Measurements from ENCODE around the gene CAMKMT. TPM values are rescaled to one million over a fixed set of nuclear protein-coding genes. Genes with fewer than 3 reads are reported as not detected.

Gene CAMKMT
- total RNA-seq, 4 donors from 2014 or later: 4.5 to 57.9 (median 15.4) TPM

DNA sequence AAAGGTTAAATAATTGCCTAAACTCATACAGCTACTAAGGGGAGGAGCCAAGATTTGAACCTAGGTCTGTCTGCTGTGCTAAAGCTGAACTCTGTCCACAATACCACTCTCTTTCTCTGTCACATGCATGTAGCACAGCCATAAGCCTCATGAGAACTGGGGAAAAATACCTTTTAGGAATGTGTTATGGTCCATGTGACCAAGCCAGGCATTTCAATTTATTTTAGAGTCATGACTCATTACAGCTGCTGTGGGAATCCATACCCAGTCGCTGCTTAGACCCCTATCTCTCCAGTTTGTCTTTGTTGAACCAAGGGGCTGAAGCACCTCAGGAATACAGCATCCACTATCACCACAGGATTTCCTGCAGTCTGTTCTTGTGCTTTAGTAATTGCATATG is 379.8 kb downstream of the CAMKMT start:
- in situ Hi-C loops (cut with MboI; ENCODE audit: low pct_ligation_motif_present in 1 of 4, low pct_unique_long_range_greater_than_20kb in 1 of 4, low sequenced_read_pairs in 3 of 4): no loop called here
- intact Hi-C loops (cut with DNase I; ENCODE audit: low total_unique reads): no loop called here
- no peaks in the 10 kb centered on the region for H3K36me3 ChIP-seq
- no peaks in the 10 kb centered on the region for H3K27me3 ChIP-seq
- no peak overlapping the region for H3K27ac ChIP-seq
- H3K9me3 ChIP-seq: peaks cover 5 to 7% of the 10 kb centered on the region in 2 donors
- WGBS, 2 donors (ENCODE audit: low coverage in 1 of 2): 92% methylated on average over 1 of the region's 1 CpG; no CpG with 5 or more reads in 1 of the 2 donors
- no peak overlapping the region for H3K4me3 ChIP-seq
- no peak for DNase-seq
- H3K4me1 ChIP-seq: no peaks in the 10 kb centered on the region
- no peak for TF ChIP-seq POLR2AphosphoS5 (IDR thresholded peaks at IDR 0.05)
- no peak for TF ChIP-seq POLR2A (IDR thresholded peaks at IDR 0.05)
- no peak for TF ChIP-seq EP300 (IDR thresholded peaks at IDR 0.05; ENCODE audit: low read depth)
- TF ChIP-seq, protein P1, sequence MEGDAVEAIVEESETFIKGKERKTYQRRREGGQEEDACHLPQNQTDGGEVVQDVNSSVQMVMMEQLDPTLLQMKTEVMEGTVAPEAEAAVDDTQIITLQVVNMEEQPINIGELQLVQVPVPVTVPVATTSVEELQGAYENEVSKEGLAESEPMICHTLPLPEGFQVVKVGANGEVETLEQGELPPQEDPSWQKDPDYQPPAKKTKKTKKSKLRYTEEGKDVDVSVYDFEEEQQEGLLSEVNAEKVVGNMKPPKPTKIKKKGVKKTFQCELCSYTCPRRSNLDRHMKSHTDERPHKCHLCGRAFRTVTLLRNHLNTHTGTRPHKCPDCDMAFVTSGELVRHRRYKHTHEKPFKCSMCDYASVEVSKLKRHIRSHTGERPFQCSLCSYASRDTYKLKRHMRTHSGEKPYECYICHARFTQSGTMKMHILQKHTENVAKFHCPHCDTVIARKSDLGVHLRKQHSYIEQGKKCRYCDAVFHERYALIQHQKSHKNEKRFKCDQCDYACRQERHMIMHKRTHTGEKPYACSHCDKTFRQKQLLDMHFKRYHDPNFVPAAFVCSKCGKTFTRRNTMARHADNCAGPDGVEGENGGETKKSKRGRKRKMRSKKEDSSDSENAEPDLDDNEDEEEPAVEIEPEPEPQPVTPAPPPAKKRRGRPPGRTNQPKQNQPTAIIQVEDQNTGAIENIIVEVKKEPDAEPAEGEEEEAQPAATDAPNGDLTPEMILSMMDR (IDR thresholded peaks at IDR 0.05): no peak

- no peaks in the 10 kb centered on the region for H3K27me3 ChIP-seq
- intact Hi-C loops (cut with DNase I; ENCODE audit: low total_unique reads) (no loop called here), in situ Hi-C loops (cut with MboI; ENCODE audit: low pct_ligation_motif_present in 1 of 4, low pct_unique_long_range_greater_than_20kb in 1 of 4, low sequenced_read_pairs in 3 of 4) (no loop called here)
- H3K9me3 ChIP-seq: peaks cover 0 to 1% of the 10 kb centered on the region in 2 donors
- WGBS, 2 donors (ENCODE audit: low coverage in 1 of 2): 92 to 94% methylated on average over 3 of the region's 3 CpGs
- H3K36me3 ChIP-seq: no peaks in the 10 kb centered on the region
- TF ChIP-seq POLR2A (IDR thresholded peaks at IDR 0.05): no peak
- TF ChIP-seq POLR2AphosphoS5 (IDR thresholded peaks at IDR 0.05): no peak
- TF ChIP-seq, protein P1 (IDR thresholded peaks at IDR 0.05): no peak
- TF ChIP-seq EP300 (IDR thresholded peaks at IDR 0.05; ENCODE audit: low read depth): no peak
- H3K4me3 ChIP-seq: no peak overlapping the region
- H3K4me1 ChIP-seq: no peaks in the 10 kb centered on the region
- H3K27ac ChIP-seq: no peak overlapping the region
- no peak for DNase-seq
Observed at GRCh38 chr2:44742057-44742456, 380.3 kb downstream of the CAMKMT start.

DNA sequence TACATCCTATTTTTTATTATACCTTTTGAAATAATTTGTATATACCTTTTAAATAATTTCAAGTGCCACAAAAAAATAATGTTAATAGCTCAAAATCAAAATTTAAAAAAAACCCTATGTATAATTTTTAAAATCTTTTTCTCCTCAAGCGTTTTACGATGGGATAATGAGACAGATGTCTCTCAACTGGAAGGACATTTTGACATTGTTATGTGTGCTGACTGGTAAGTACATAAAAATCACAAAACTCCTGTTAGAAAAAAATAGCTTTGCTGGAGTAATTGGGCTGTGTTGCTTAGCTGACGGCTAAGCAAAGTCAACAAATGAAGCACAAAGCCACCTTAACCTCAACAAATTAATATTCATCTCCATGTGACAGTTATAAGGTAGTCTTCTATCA is 381.7 kb downstream of the CAMKMT start:
- no peaks in the 10 kb centered on the region for H3K27me3 ChIP-seq
- no peaks in the 10 kb centered on the region for H3K36me3 ChIP-seq
- no peak overlapping the region for H3K4me3 ChIP-seq
- in situ Hi-C loops (cut with MboI; ENCODE audit: low pct_ligation_motif_present in 1 of 4, low pct_unique_long_range_greater_than_20kb in 1 of 4, low sequenced_read_pairs in 3 of 4) (no loop called here), intact Hi-C loops (cut with DNase I; ENCODE audit: low total_unique reads) (no loop called here)
- 94 to 95% methylated on average over 3 of the region's 3 CpGs for WGBS, 2 donors (ENCODE audit: low coverage in 1 of 2)
- no peak for TF ChIP-seq POLR2A (IDR thresholded peaks at IDR 0.05)
- TF ChIP-seq, protein P1 (IDR thresholded peaks at IDR 0.05): no peak
- TF ChIP-seq EP300 (IDR thresholded peaks at IDR 0.05; ENCODE audit: low read depth): no peak
- TF ChIP-seq POLR2AphosphoS5 (IDR thresholded peaks at IDR 0.05): no peak
- no peaks in the 10 kb centered on the region for H3K9me3 ChIP-seq
- no peak overlapping the region for H3K27ac ChIP-seq
- DNase-seq: no peak
- no peaks in the 10 kb centered on the region for H3K4me1 ChIP-seq

DNA sequence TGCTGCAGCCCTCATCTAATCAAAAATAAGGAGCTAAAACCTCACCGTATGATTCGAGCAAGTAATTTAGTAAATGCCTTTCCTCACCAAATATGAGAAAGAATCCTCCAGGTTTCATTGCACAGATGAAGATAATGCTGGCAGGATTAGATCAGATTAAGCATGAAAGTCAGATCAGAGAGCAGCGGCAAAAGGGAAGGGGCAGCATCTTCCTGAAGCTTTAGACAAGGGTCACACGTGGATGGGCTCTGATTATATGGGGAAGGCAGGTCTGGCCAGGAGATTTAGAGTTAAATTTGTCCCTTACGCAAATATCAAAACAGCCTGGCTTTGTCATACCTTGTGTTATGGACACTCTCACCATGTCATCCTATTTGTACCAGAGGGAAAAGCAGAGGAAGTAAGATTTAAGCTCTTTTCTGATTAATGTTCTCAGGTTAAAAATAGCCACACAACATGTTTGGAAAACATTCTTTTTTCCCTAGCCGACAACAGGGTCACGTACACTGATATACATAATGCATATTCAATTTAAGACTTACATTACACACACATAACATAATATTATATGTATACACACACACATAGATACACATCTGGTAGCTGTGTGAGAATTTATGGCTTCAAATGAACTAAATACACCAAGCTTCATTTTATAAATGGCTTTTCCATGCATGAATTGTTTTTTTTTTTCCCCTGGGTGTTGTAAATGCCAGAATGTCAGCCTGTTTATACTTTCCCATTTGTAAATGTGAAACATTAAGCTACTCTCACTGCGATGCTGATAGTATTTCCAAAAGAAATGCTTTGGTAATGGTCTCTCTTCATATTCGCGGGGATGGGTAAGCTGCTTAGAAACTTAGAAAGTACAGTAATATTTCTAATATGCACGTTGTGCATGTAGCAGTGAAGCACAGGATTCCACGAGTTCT is 383.5 kb downstream of the CAMKMT start:
- Histone ChIP-seq H3K27me3 (no peaks in the 10 kb centered on the region), H3K4me3 (no peak overlapping the region), H3K9me3 (no peaks in the 10 kb centered on the region), H3K36me3 (no peaks in the 10 kb centered on the region), H3K4me1 (no peaks in the 10 kb centered on the region), H3K27ac (no peak overlapping the region)
- in situ Hi-C loops (cut with MboI; ENCODE audit: low pct_ligation_motif_present in 1 of 4, low pct_unique_long_range_greater_than_20kb in 1 of 4, low sequenced_read_pairs in 3 of 4) (no loop called here), intact Hi-C loops (cut with DNase I; ENCODE audit: low total_unique reads) (no loop called here)
- no peak for TF ChIP-seq POLR2A (IDR thresholded peaks at IDR 0.05)
- TF ChIP-seq, protein P1 (IDR thresholded peaks at IDR 0.05): no peak
- TF ChIP-seq POLR2AphosphoS5 (IDR thresholded peaks at IDR 0.05): no peak
- no peak for TF ChIP-seq EP300 (IDR thresholded peaks at IDR 0.05; ENCODE audit: low read depth)
- 72 to 75% methylated on average over 10 to 12 of the region's 12 CpGs for WGBS, 2 donors (ENCODE audit: low coverage in 1 of 2)
- no peak for DNase-seq

Data from transverse colon (tissue), 4 donors.